ENCODE measurements around the gene SNRPA.

Gene SNRPA

GRCh38 chr19:40739871-40740703 is 10.9 kb upstream of the SNRPA start:
- no peaks in the 10 kb centered on the region for H3K9me3 ChIP-seq (ENCODE audit: control insufficient read depth, low read depth, low read length)
- H3K27me3 ChIP-seq (ENCODE audit: control insufficient read depth, insufficient read depth, low read length) = no peaks in the 10 kb centered on the region
- no peak overlapping the region for H3K4me3 ChIP-seq (ENCODE audit: low read length)
- H3K36me3 ChIP-seq (ENCODE audit: control insufficient read depth, low read depth, low read length) = peaks cover 21% of the 10 kb centered on the region
- H3K9ac ChIP-seq (ENCODE audit: low read length) = no peak overlapping the region
- peaks cover 4% of the 10 kb centered on the region for H3K4me1 ChIP-seq (ENCODE audit: control insufficient read depth, low read depth, low read length)
- H3K27ac ChIP-seq (ENCODE audit: low read length) = no peak overlapping the region

GRCh38 chr19:40740747-40741146 is 10.3 kb upstream of the SNRPA start:
- Histone ChIP-seq H3K9me3 (ENCODE audit: control insufficient read depth, low read depth, low read length) (no peaks in the 10 kb centered on the region), H3K4me3 (ENCODE audit: low read length) (no peak overlapping the region), H3K9ac (ENCODE audit: low read length) (no peak overlapping the region), H3K36me3 (ENCODE audit: control insufficient read depth, low read depth, low read length) (peaks cover 17% of the 10 kb centered on the region), H3K27me3 (ENCODE audit: control insufficient read depth, insufficient read depth, low read length) (no peaks in the 10 kb centered on the region), H3K4me1 (ENCODE audit: control insufficient read depth, low read depth, low read length) (peaks cover 6% of the 10 kb centered on the region), H3K27ac (ENCODE audit: low read length) (no peak overlapping the region)

DNA sequence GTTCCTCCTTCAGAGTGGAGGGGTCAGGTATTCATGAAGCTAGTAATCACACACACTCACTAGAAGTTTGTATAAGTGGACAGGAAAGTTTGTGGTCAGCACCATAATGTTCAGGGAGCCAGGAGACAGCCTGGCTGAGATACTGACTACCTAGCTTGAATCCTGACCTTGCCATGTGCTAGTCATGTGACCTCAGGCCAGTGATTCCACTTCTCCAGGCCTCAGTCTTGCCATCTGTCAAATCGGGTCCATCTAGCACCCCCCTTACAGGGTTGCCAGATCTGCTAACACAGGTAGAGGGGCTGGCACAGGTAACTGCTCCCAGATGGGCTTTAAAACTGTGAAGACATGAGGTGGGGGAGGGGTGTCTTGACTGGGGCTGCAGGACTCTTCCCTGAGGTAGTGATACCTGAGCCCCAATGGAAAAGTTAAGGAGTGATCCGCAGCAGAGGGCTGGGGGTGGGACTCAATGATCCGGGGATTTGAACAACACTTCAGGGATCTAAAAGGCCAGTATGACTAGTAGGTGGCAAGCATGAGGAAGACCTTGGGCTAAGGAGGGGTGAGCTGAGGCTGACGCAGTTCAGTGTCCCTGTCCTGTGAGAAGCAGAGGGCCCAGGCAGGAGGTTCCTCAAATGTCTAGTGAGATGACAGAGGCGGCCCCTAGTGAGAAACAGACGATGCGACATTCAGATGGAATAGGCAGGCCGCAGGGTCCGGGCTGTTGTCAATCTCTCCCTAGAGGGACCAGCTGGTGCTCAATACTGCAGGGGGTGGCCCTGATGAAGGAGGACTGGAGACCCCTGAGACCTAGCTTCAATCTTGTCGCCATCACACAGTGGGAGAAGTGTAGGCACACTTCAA is 9.2 kb upstream of the SNRPA start:
- Histone ChIP-seq H3K36me3 (ENCODE audit: control insufficient read depth, low read depth, low read length) (peaks cover 13% of the 10 kb centered on the region), H3K9ac (ENCODE audit: low read length) (no peak overlapping the region), H3K4me3 (ENCODE audit: low read length) (no peak overlapping the region), H3K4me1 (ENCODE audit: control insufficient read depth, low read depth, low read length) (peaks cover 6% of the 10 kb centered on the region), H3K9me3 (ENCODE audit: control insufficient read depth, low read depth, low read length) (no peaks in the 10 kb centered on the region), H3K27me3 (ENCODE audit: control insufficient read depth, insufficient read depth, low read length) (no peaks in the 10 kb centered on the region), H3K27ac (ENCODE audit: low read length) (no peak overlapping the region)

DNA sequence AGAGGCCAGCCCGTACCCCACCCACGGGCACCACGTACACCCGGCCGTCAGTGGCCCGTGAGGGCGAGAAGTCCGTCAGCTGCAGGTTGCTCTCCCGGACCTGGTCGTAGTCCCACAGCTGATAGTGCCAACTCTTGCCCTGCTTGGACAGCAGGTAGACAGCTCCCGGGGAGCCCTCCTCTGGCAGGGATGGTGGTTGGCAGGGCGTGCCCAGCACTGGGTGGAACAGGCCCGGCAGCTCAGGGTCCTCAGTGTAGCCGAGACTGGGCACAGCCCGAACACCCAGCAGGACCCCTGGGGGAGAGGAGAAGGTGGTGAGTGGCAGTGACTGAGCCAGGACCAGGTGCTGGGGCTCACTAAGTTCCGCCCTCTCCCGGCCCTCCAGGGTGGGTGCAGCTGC is 8.5 kb upstream of the SNRPA start:
- Histone ChIP-seq H3K36me3 (ENCODE audit: control insufficient read depth, low read depth, low read length) (peaks cover 6% of the 10 kb centered on the region), H3K27ac (ENCODE audit: low read length) (no peak overlapping the region), H3K9me3 (ENCODE audit: control insufficient read depth, low read depth, low read length) (no peaks in the 10 kb centered on the region), H3K4me1 (ENCODE audit: control insufficient read depth, low read depth, low read length) (peaks cover 6% of the 10 kb centered on the region), H3K4me3 (ENCODE audit: low read length) (no peak overlapping the region), H3K27me3 (ENCODE audit: control insufficient read depth, insufficient read depth, low read length) (no peaks in the 10 kb centered on the region), H3K9ac (ENCODE audit: low read length) (no peak overlapping the region)

GRCh38 chr19:40742886-40743285 is 8.1 kb upstream of the SNRPA start:
- no peaks in the 10 kb centered on the region for H3K27me3 ChIP-seq (ENCODE audit: control insufficient read depth, insufficient read depth, low read length)
- no peak overlapping the region for H3K4me3 ChIP-seq (ENCODE audit: low read length)
- no peak overlapping the region for H3K9ac ChIP-seq (ENCODE audit: low read length)
- H3K36me3 ChIP-seq (ENCODE audit: control insufficient read depth, low read depth, low read length) = peaks cover 4% of the 10 kb centered on the region
- H3K4me1 ChIP-seq (ENCODE audit: control insufficient read depth, low read depth, low read length) = peaks cover 6% of the 10 kb centered on the region
- no peak overlapping the region for H3K27ac ChIP-seq (ENCODE audit: low read length)
- H3K9me3 ChIP-seq (ENCODE audit: control insufficient read depth, low read depth, low read length) = no peaks in the 10 kb centered on the region

GRCh38 chr19:40743926-40744325 is 7.1 kb upstream of the SNRPA start:
- no peak overlapping the region for H3K4me3 ChIP-seq (ENCODE audit: low read length)
- peaks cover 6% of the 10 kb centered on the region for H3K4me1 ChIP-seq (ENCODE audit: control insufficient read depth, low read depth, low read length)
- H3K27me3 ChIP-seq (ENCODE audit: control insufficient read depth, insufficient read depth, low read length) = no peaks in the 10 kb centered on the region
- no peak overlapping the region for H3K27ac ChIP-seq (ENCODE audit: low read length)
- no peaks in the 10 kb centered on the region for H3K36me3 ChIP-seq (ENCODE audit: control insufficient read depth, low read depth, low read length)
- H3K9ac ChIP-seq (ENCODE audit: low read length) = no peak overlapping the region
- no peaks in the 10 kb centered on the region for H3K9me3 ChIP-seq (ENCODE audit: control insufficient read depth, low read depth, low read length)

GRCh38 chr19:40744554-40745401 is 6.2 kb upstream of the SNRPA start:
- Histone ChIP-seq H3K9ac (ENCODE audit: low read length) (no peak overlapping the region), H3K27ac (ENCODE audit: low read length) (no peak overlapping the region)

DNA sequence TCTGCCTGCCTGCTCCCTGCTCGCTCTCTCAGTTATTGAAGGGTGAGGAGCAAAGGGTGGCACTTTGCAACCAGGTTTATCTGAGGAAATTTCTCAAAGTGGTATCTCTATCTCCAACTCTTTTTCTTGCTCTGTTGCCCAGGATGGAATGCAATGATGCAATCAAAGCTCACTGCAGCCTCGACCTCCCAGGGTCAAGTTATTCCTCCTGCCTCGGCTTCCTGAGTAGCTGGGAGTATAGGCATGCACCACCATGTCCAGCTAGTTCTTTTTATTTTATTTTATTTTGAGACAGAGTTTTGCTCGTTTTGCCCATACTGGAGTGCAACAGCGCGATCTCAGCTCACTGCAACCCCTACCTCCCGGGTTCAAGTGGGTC is 5.6 kb upstream of the SNRPA start:
- no peak overlapping the region for H3K27ac ChIP-seq (ENCODE audit: low read length)
- H3K4me1 ChIP-seq (ENCODE audit: control insufficient read depth, low read depth, low read length) = peaks cover 15% of the 10 kb centered on the region
- H3K9ac ChIP-seq (ENCODE audit: low read length) = no peak overlapping the region
- no peaks in the 10 kb centered on the region for H3K36me3 ChIP-seq (ENCODE audit: control insufficient read depth, low read depth, low read length)
- no peaks in the 10 kb centered on the region for H3K27me3 ChIP-seq (ENCODE audit: control insufficient read depth, insufficient read depth, low read length)
- H3K4me3 ChIP-seq (ENCODE audit: low read length) = no peak overlapping the region
- H3K9me3 ChIP-seq (ENCODE audit: control insufficient read depth, low read depth, low read length) = no peaks in the 10 kb centered on the region

More at GRCh38 chr19:40744554-40745401, 6.2 kb upstream of the SNRPA start:
- Histone ChIP-seq H3K36me3 (ENCODE audit: control insufficient read depth, low read depth, low read length) (no peaks in the 10 kb centered on the region), H3K9me3 (ENCODE audit: control insufficient read depth, low read depth, low read length) (no peaks in the 10 kb centered on the region), H3K27me3 (ENCODE audit: control insufficient read depth, insufficient read depth, low read length) (no peaks in the 10 kb centered on the region), H3K4me1 (ENCODE audit: control insufficient read depth, low read depth, low read length) (peaks cover 11% of the 10 kb centered on the region), H3K4me3 (ENCODE audit: low read length) (no peak overlapping the region)

- peaks cover 16% of the 10 kb centered on the region for H3K4me1 ChIP-seq (ENCODE audit: control insufficient read depth, low read depth, low read length)
- no peak overlapping the region for H3K4me3 ChIP-seq (ENCODE audit: low read length)
- H3K9me3 ChIP-seq (ENCODE audit: control insufficient read depth, low read depth, low read length) = no peaks in the 10 kb centered on the region
- no peak overlapping the region for H3K9ac ChIP-seq (ENCODE audit: low read length)
- no peak overlapping the region for H3K27ac ChIP-seq (ENCODE audit: low read length)
- no peaks in the 10 kb centered on the region for H3K27me3 ChIP-seq (ENCODE audit: control insufficient read depth, insufficient read depth, low read length)
- no peaks in the 10 kb centered on the region for H3K36me3 ChIP-seq (ENCODE audit: control insufficient read depth, low read depth, low read length)
These were observed 3.5 kb upstream of the SNRPA start for GRCh38 chr19:40747536-40747935.

GRCh38 chr19:40750058-40750873 is 737 bp upstream of the SNRPA start, which contains the start of gene ACTMAP:
Gene ACTMAP, minus strand, starts transcription at chr19:40750477. Its CDS starts 674 bp downstream, at chr19:40749803.
- Histone ChIP-seq H3K36me3 (ENCODE audit: control insufficient read depth, low read depth, low read length) (peaks cover 14% of the 10 kb centered on the region), H3K9ac (ENCODE audit: low read length) (peak within 1 kb of the TSS; percentile 98), H3K27ac (ENCODE audit: low read length) (peak within 1 kb of the TSS; percentile 99), H3K4me3 (ENCODE audit: low read length) (peak within 1 kb of the TSS; percentile 86), H3K9me3 (ENCODE audit: control insufficient read depth, low read depth, low read length) (no peaks in the 10 kb centered on the region), H3K4me1 (ENCODE audit: control insufficient read depth, low read depth, low read length) (peaks cover 21% of the 10 kb centered on the region), H3K27me3 (ENCODE audit: control insufficient read depth, insufficient read depth, low read length) (no peaks in the 10 kb centered on the region)

Data from iPS-18a (cell line).